Retina (tissue), 1 donor: ENCODE data around the gene NUP160.
A peak's percentile ranks its signal among the peaks of the same experiment; 100 is the strongest.
"Not testable (repeated sequence)": the region's sequence is repeated elsewhere in the genome, so short reads cannot be mapped to it uniquely, and the experiment has no call there.

Experiments used
- DNase-seq: peaks from one replicate; pipeline ENCODE4 v3.0.0-alpha.2; 2016

NUP160 gene

GRCh38 chr11:47847892-47848699 lies at the start of gene NUP160:
TSS of gene NUP160 (minus strand) at chr11:47848350. CDS start at chr11:47848318, 32 bp downstream.
- DNase-seq, result peak; percentile 98

GRCh38 chr11:47896199-47896598 lies 48.0 kb upstream of the NUP160 start:
- no peak for DNase-seq

DNA sequence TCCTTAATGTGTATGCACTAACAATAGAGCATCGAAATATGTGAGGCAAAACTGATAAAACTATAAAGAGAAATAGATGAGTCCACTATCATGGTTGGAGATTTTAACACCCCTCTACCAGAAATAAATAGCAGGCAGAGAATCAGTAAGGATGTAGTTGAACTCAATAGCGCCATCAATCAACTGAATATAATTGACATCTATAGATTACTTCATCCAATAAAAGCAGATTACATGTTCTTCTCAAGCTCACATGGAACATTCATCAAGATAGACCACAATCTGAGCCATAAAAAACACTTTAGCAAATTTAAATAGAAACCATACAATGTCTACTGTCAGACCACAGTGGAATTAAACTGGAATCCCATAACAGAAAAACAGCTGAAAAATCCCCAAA lies 46.9 kb upstream of the NUP160 start:
- DNase-seq, result no peak

GRCh38 chr11:47892546-47893276 lies 44.6 kb upstream of the NUP160 start:
- not testable (repeated sequence) for DNase-seq

DNA sequence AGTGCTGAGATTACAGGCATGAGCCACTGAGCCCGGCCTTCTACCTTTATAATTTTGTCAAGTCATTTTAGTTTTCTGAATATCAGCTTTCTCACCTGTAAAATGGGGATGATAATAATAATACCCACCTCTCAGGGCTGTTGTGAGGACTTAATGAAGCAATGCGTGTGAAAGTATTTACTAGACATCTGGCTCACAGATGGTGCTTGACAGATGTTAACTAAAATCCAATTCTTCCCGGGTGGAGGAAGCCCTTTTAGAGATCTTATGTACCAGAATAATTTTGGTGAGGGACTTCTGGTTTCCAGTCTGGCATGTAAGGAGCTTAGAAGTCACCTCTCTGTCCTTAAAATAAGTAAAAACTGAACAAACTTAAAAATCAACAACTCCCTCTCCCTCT lies 43.7 kb upstream of the NUP160 start:
- no peak for DNase-seq

- DNase-seq, result no peak
These were observed 41.7 kb upstream of the NUP160 start for GRCh38 chr11:47889714-47890441.

GRCh38 chr11:47887910-47888569 lies 39.9 kb upstream of the NUP160 start:
- DNase-seq, result no peak

DNA sequence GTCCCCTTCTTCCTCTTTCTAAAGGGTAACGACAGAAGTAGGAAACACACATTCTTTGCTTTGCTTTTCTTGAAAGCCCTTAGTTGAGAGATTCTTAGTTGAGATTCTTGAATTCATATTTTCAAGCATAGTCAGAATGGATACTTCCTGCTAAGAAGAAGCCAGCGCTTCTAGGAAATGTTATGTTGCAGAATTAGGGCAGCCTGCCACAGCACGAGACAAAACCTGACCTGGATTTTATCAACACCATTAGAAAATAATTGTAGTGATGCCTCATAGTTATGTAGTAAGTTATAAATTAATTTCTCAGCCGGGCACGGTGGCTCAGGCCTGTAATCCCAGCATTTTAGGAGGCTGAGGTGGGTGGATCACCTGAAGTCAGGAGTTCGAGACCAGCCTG lies 37.9 kb upstream of the NUP160 start:
- no peak for DNase-seq

GRCh38 chr11:47882437-47882836 lies 34.3 kb upstream of the NUP160 start:
- DNase-seq, result not testable (repeated sequence)

GRCh38 chr11:47881145-47881544 lies 33.0 kb upstream of the NUP160 start:
- no peak for DNase-seq

GRCh38 chr11:47879259-47880158 lies 31.4 kb upstream of the NUP160 start:
- no peak for DNase-seq

DNA sequence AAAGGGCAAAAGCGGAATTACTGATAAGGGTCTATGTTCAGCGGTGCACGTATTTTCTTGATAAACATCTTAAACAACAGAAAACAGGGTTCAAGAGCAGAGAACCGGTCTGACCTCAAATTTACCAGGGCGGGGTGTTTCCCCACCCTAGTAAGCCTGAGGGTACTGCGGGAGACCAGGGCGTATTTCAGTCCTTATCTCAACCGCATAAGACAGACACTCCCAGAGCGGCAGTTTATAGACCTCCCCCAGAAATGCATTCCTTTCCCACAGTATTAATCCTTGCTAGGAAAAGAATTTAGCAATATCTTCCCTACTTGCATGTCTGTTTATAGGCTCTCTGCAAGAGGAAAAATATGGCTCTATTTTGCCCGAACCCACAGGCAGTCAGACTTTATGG lies 27.7 kb upstream of the NUP160 start:
- DNase-seq, result not testable (repeated sequence)

- DNase-seq, result no peak
These were observed 22.3 kb upstream of the NUP160 start for GRCh38 chr11:47870404-47870803.

DNA sequence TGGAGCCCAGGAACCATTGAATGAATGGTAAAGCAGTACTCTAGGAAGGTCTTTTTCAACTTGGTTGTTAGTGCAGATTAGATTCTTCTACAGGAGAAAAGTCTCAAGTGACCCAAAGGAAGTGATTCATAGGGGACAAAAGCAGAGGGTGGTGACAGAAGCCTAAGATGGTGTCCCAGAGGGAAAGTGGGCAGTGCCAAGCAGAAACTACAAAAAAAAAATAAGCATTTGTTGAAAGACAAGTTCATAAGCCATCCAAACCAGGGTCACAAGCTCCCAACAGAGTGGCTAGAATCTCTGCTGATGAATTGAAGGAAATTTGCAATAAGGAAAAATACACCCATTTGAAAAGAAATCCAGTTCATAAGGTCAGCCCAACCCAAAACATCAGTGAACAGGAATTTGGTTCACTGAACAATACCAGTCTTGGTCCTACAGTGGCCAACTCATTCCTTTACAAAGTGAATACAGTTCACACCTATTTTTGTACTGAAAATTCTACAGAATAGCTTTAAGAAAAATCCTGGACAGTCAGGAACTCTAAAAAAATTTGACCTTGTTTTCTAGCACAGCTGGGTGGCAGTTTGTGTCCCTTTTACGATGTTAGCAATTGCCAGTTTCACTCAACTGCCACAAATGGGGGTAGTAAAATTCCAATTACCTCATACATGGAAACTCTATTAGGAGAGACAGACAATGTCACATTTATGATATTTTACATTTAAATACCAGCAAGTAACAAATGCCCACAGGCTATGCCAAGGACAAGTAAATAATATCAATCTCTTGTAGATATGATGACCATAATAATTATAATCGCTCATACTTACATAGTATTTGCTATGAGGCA lies 21.6 kb upstream of the NUP160 start:
- no peak for DNase-seq

DNA sequence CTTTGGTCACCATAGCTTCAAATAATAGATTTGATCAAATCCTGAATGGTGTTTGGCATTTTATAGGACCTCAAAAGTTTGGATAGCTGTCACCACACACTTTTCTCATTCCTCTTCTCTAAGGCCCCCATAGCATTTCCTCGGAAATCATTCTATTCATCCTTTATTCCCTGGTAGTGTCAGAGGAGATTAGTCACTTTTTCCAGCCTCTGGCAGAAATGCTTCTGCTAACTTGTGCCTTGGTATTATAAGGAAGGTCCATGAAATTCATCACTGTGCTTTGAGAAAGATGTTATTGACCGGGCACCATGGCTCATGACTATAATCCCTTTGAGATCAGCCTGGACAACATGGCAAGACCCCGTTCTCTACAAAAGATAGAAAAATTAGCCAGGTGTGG lies 19.7 kb upstream of the NUP160 start:
- DNase-seq, result no peak

GRCh38 chr11:47866892-47867291 lies 18.7 kb upstream of the NUP160 start:
- not testable (repeated sequence) for DNase-seq

DNA sequence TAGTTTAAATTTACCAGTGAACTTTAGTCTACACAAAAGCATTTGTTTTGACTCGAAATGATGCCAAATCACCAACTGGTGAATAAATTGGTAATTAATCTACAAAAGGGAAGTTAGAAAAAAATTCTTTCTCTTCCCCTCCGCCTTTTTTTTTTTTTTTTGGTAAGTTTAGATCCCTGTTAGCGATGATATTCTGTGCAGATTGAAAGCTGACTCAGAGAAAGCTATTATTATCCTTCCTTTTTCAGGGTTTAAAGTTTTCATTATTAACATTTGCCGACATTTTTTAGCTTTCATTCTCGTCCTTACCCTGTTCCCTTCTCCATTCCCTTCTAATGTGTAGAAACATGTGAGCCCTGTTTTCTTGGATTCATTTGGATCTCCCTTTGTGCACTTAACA lies 16.8 kb upstream of the NUP160 start:
- no peak for DNase-seq

- no peak for DNase-seq
These were observed 15.8 kb upstream of the NUP160 start for GRCh38 chr11:47863898-47864430.

- no peak for DNase-seq
These were observed 15.2 kb upstream of the NUP160 start for GRCh38 chr11:47863189-47863897.

DNA sequence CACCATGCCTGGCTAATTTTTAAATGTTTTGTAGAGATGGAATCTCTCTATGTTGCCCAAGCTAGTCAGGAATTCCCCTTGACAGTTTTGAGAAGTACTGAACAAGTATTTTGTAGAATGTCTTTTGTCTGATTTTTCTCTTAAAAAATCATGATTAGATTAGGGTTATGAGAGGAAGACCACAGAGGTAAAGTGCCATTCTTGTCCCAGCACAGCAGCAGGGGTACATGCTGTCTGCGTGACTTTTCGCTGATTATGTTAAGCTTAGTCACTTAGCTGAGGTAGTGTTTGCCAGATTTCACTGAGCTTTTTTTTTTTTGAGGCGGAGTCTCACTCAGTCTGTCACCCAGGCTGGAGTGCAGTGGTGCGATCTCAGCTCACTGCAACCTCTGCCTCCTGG lies 13.6 kb upstream of the NUP160 start:
- no peak for DNase-seq
